HG03565 (cell line): Measurements from ENCODE around the gene SNTG2.

Source experiments
- ATAC-seq: cut with Tn5 transposase; IDR thresholded peaks from one replicate; pipeline ENCODE4 v1.9.1; 2021; ENCODE audit warnings: mild to moderate bottlenecking, moderate library complexity; ENCODE audit not compliant: unreplicated experiment

The SNTG2 gene

DNA sequence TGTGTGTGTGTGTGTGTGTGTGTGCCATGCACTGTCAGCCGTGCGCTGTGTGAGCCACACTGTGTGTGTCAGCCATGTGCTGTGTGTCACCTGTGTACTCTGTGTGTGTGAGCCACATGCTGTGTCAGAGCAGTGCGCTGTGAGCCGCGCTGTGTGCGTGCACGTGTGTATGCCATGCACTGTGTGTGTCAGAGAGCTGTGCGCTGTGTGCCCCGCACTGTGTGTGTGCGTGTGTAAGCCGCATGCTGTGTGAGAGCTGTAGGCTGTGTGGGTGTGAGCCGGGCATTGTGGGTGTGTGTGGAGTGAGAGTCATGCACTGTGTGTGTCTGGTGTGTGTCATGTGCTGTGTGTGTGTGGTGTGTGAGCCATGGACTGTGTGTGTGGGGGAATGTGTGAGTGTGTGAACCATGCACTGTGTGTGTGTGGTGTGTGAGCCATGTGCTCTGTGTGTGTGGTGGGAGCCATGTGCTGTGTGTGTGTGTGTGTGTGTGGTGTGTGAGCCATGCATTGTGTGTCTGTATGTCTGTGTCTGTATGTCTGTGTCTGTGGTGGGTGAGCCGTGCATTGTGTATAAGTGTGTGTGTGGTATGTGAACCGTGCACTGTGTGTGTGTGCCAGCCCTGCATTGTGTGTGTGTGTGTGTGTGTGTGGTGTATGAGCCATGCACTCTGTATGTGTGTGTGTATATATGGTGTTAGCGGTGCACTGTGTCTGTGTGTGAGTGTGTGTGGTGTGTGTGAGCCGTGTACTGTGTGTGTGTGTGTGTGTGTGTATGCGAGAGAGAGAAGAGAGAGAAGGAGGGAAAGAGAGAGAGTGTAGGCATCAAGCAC, 356.3 kb downstream of the SNTG2 start:
- no peak for ATAC-seq

DNA sequence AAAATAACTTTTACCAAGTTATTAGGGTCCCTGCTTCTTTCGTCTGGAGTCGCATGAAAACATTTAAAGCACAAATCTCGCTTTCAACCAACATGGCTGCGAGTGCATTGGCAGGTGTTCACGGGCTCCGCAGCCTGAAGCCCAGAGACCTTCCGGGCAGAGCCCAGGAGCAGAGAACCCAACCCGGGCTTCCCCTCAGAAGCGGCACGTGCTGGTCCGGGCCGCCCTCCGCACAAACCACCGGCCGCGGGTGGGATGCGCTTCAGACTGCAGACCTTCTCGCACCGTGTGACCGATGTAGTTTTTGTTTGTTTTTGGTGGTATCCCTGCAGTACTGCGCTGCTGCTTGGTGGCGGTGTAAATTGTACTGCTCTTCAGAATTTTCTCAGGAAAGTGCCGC, 357.0 kb downstream of the SNTG2 start:
- ATAC-seq, result no peak

DNA sequence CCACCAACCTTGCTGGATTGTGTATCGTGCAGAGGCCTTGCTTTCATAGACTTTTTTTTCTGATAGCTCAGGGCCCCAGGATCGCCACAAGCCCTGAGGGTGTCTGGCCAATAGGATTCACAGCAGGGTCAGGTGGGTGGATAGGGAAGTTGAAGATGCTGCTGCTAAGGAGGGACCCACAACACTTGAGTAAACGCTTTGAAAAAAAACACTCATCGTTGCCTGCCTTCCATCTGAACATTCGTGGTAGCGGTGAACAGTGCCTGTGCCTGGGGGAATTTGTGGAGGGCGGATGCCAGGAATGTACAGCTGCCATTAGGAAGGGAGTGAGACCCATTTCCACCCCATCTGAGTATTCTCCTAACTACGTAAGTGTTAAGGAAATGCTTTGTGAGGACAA, 358.0 kb downstream of the SNTG2 start:
- no peak for ATAC-seq

DNA sequence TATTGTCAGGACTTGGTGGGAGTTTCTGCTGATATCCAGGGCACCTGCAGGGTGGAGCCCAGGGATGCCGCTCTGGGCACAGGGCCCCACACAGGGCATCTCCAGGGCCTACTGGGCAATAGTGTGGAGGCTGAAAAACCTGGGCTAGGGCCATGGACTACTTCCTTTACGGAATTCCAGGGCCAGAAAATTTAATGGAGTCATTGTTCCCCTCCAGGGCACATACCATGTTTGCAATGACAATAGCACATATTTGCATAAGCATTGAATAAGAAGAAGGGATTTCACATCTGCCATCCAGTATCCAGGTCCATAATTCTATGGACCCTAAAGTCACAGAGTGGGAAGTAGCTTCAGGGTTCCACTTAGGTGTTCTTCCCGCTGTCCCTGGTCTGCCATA, 358.9 kb downstream of the SNTG2 start:
- no peak for ATAC-seq

DNA sequence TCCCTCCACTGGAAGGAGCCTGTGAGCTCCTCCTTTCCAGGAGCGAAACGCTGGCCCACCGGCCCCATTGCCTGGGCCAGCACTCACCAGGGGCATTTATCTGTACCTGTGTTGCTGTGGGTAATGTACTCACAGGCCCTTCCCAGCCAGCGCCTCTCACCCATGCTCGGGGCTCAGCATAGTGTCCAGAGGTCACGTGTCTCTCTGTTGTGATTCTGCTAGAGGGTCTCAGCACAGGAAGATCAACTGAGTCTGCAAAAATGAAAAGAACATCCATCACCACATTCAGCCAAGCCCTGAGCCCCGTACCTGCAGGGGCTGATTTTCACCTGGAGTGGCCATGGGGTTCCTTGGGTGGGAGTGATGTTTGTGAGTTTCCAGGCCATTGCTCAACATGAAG, 359.6 kb downstream of the SNTG2 start:
- ATAC-seq, result no peak

DNA sequence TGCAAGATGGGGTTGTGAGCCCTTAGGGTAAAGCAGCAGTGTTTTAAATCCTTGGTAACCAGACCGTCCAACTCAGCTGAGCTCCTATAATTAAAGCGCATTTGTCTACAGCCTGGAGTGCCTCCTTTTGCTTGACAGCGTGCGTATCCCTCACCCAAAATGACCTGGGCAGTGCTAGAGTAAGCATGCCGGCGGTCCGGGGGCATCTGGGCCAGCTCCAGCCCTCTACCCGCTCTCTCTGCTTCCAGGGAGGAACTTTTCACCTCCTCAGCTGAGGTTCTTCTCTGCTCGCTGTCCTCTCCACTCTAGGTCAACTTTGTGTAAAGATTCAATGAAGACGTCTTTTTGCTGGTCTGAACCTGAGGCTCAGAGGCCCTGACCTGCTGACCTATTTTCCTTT, 360.2 kb downstream of the SNTG2 start:
- no peak for ATAC-seq

DNA sequence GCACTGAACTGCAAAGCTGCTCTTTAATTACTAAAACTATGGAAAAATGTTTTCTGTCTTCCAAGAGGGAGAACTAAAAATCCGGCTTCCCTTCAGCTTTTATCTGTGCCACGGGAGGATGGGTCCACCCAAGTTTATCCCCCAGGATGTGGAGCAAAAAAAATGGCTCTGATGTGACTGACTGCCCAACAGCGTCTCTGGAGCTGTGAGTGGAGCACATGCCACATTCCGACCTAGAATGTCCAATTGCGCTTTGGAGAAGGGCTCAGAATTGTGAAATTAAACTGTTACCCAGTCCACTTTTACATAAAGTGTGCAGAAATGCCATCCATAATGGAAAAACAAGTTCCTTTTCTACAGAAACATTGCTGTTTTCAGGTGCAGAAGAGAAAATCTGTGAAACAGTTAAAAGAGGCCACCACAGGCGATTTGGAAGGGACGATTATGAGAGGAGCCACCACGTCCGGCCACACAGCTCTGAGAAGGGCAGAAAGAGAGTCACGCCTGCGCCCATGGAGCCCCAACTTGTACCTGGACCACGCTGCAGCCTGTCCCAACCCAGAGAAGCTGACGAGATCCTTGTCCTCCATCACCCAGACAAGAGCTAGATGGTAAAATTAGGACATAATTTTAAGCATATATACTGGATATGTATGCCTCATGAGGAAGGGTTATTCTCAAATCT, 362.7 kb downstream of the SNTG2 start:
- ATAC-seq, result no peak

DNA sequence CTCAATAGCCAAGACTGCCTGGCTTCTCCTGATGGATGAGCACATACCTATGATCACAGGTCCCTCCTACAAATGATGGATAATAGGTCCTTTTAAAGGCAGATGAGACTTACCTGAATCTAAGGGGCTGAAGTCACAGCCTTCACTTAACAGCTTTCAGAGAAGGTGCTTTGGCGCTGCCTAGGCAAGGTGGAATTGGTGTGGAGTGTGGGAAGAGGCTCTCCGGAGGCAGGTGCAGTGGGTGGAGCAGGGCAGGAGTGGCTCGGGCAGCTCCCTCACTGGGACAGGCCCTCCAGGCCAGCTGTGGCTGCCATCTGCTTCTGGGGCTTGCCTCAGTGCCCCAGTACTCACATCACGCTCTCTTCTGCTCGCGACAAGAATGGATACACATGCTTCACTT, 363.6 kb downstream of the SNTG2 start:
- no peak for ATAC-seq

DNA sequence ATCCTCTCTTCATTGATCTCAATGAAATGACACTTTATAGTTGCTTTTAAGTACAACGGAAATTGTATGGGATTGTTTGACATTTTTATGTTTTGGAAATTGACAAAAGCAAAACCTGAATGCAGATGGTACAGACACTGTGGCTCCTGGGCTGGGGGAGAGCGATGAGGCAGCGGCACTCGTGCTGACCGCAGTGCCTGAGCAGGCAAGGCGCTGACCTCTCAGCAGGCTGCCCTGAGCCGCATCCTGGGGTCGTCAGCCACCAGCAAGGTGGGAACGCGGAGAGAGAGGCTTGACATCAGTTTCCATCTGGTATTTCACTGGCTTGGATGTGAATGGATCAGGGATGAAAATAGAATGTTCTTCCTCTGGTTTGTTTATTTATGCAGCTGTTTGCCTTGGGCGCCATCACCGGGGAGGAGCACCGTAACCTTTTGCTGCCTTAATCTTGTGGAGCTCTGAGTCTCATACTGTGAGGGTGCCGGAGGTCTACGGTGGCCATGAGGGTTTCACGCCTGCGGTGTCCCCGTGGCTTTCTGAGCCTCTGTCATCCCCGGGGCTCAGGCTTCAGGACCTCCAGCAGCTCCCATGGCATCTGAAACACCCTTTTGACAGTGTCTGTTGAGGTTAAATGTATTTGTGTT, 367.8 kb downstream of the SNTG2 start:
- ATAC-seq, result no peak

DNA sequence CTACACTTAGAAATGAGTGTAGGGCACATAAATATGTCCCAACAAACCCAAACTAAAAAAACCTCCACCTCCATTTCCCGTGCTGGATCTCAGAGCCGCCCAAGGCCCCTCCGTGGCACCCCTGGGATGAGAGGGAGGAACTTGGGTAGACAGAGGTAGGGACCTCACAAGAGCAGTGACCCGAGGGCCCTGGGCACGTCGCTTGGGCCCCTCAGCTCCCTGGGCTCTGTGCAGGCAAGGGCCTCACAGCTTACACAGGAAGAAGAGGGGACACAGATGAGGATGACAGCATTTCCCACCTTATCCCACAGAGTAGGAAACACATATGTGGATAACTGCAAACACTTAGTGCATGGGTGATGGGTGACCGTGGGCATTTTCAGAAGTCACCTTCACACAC, 368.7 kb downstream of the SNTG2 start:
- ATAC-seq, result no peak

DNA sequence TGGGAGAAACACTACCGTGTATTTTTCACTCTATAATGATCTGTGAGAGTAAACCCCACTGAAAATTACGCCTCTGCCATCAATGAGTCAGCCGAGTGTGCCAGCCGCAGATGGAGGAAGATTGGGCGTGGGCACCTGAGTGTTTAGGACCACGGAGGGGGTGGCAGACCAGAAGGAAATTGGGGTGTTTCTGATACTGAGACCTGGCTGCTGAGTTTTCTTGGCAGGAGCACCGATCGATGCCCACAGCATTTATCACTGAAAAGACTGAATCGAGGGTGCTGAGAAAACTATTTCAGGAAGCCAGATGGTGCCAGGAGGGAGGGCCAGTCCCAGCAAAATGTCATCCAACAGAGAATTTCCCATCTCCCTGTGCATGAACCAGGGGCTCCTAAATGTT, 370.7 kb downstream of the SNTG2 start:
- no peak for ATAC-seq

DNA sequence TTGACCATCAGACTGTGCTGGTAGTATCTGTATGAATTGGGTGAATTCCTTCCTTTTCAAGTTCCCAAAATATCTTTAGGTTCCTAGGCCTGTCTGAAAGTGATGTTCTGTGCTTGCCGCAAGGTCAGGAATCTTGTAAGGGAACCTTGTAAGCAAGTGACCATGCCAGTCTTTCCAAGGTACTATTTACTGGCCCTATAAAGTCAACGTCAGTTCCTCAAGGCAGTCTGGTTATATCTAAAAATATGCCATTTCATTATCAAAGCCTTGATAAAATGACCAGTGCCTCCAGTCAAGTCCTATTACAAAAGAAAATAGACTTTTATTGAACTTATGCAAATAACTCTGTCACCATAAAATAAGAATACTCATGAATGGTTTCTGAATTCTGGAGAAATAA, 374.2 kb downstream of the SNTG2 start:
- ATAC-seq, result no peak

DNA sequence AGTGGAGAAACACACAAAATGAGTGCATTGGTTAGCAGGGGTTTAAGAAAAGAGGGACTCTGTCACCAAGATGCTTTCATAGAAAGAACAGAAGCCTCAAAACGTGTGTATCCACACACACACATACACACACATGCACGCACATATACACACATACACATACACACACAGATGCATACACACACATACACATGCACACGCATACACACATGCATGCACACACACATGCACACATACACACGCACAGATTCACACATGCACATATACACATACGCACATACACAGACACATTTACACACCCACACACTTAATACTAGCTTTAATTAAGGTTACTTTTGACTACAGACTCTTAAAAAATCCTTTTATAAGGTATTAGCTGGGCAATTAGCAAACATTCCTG, 378.0 kb downstream of the SNTG2 start:
- ATAC-seq, result no peak

DNA sequence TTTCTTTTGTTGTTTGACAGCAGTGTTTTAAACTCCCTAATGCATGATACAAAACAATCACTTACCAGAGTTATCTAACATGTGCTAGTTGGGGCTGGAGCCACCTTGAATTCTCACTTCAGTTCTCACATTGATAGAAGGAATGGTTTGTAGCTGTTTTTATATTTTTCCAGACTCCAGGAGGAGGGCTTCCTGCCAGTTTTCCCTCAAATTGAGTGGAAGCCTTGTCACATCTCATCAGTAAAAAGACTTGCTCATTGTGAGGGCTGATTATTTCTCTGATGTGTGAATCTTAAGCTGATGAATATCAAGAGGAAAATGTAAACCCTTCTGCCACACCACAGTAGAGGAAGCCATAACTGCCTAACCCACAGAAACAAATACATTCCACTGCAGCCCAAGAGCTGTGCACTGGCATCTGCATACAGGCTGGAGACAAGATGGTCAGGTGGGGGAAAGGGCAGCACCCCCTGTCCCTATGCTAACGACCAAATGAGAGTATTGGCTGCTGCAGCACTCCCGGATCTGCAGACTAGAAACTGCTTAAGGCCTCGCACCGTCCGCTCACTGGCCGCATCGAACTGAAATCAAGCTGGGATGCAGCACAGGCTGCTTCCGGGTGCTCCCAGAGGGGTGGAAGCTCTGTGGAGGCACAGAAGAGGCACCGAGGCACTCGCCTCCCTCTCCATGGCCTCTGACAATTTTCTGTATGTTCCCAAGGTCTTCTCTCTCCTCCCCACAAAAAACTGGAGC, 388.9 kb downstream of the SNTG2 start:
- no peak for ATAC-seq

DNA sequence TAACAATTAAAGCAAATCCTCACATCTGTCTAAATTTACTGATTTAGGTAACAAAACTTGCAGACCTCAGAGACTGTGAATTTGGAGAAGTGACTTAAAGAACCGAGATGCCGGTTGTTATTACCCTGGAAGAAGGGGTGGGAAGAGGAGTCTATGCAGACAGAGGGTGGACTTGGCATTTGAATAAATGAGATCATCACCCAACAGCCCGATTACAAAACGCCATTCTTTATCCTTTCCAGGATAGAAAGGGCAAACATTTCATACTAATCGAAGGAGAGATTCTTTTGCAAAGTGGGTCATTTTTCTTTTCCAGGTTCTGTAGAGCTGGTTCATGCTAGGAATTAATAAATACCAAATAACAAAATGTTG, 389.5 kb downstream of the SNTG2 start:
- ATAC-seq, result no peak

DNA sequence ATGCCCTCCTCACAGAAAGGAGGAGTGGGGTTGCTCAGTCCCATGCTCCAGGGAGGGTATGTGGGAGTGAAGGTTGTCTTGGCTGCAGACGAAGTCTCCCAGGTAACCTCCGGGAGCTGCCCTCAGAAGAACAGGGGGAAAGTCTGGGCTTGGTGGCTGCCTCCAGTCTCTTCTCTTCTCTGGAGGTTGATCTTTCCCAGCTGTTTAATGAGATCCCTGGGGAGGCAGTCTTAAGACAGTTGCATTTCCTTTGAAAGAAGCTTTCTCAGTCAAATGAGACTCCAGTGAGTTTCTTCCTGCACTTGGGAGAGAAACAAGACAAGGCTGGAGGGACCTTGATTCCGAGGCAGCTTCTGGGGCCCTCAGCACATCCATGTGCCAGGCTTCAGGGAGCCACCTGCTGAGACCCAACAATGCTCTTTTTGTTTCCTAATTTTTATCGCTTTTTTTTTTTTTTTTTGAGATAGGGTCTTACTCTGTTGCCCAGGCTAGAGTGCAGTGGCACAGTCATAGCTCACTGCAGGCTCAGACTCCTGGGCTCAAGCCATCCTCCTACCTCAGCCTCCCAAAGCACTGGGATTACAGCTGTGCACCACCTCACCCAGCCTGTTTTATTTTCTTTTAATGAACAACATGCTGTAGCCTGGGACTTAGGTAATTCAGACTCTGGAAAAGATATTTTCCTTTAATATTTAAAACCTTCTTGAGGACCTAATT, 390.9 kb downstream of the SNTG2 start:
- ATAC-seq, result no peak

DNA sequence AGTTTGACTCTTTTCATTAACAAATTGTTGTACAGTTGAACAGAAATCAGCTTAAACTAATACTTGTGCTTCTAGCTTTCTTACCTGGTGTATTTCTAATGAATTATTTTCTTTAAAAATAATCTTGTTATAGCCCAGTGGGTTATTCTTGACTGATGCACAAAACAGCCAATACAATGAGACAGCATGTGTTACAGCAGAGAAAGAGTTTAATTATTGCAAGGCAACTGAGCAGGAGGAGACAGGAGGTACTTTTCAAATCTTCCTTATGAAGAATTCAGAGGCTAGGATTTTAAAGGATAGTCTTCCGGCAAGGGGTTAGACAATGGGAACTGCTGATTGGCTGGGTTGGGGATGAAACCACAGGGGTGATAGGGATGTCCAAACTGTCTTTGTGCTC, 398.1 kb downstream of the SNTG2 start:
- no peak for ATAC-seq

DNA sequence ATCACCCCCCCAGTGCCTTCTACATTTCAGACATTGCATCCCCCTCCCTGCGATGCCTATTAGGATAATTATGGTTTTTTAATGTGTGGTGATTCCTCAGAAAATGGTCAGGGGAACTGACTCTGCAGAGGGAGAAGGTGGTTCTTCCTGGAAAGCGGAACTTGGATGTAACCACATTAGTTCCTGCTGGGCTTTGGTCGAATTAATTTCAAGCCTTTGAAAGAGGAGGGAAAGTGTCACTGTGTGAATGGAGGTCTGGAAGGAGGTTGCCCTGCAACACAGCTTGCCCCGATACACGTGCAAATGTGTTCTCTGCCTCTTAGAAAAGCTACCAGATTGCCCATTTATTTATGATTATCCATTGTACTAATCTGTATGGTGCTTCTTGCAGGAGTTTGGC, 399.5 kb downstream of the SNTG2 start:
- ATAC-seq, result no peak

DNA sequence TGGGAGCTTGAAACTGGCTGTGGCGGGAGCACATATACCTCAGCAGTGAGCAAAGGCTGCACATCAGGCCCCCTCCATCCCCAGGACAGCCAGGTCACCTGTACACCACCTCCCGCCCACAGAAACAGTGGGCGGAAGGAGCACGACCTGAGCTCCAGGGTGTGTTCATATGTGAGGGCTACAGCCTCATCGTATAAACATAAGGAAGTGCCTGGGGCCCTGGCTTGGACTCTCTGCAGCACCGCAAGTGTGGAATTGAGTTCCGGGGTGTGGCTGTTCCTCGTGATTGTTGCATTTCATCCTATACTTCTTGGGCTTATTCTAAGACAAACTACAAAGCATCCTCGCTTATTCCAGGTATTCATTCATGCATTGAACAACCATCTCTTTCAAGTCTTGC, 402.5 kb downstream of the SNTG2 start:
- no peak for ATAC-seq

DNA sequence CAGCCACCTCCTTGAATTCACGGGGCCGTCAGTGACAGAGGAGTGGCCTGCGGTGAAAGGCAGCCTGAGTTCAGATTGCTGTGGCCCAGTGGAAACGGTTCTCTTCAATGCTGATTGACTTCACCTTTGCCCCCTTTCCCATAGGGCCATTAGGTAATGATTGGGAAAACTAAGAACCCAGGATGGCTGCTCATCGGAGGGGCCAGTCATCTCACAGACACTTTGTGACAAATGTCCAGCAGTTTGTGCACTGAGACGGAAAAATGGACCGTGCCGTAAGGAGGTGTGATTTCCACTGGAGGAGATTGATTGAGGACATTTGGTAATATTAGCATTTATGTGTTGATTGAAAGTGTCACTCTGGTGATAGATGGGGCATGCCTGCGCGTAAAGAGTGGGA, 402.9 kb downstream of the SNTG2 start:
- ATAC-seq, result no peak

DNA sequence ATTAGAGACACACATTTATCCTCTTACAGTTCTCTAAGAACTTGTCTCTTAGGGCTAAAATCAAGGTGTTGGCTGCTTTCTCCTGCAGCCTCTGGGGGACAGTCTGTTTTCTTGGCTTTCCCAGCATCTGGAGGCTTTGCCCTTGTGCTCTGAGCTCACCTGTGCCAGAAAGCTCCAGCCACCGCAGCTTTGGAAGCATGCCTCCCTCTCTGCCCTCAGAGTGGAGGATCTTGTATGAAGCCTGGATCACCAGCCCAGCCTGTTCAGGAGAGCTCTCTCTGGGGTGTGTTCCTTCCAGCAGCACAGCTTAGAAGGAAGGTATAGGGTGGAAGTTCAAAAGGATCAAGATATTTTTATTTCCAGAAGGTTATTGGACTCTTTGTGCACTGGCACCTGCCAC, 409.5 kb downstream of the SNTG2 start:
- ATAC-seq, result no peak
